PC-3 (cell line): Measurements from ENCODE around the gene NKAIN2.

ENCODE experiments used
- CTCF ChIP-seq: fragments of 300-600 bp; sonication (generic); conservative IDR thresholded peaks from 2 replicates; pipeline ENCODE4 v1.5.1; 2017; ENCODE audit warnings: antibody characterized with exemption, low read depth, mild to moderate bottlenecking, low read length
- EZH2 ChIP-seq: fragments of 300-600 bp; sonication (generic); IDR thresholded peaks from one replicate; pipeline ENCODE4 v1.6.1; 2017; ENCODE audit warnings: antibody characterized with exemption, mild to moderate bottlenecking, low read length; ENCODE audit not compliant: unreplicated experiment

GRCh38 chr6:124055963-124056362 is 252.3 kb downstream of the NKAIN2 start:
- TF ChIP-seq CTCF = no peak
- TF ChIP-seq EZH2 = no peak
